Body of pancreas (tissue), 4 donors: ENCODE results near the gene OR10V1. TPM values are rescaled to one million over a fixed set of nuclear protein-coding genes. Genes with fewer than 3 reads are reported as not detected.

Experiments used
- ATAC-seq: fragments of 150-250 bp; one replicate; pipeline ENCODE4 v1.9.1; 2016
- DNase-seq, 4 donors: peaks; one replicate each; pipeline ENCODE4 v3.0.0-alpha.2; 2019
- H3K27ac ChIP-seq, 4 donors: fragments of 200-600 bp; sonication (generic); 1 replicate in 3 of 4; 2 replicates in 1 of 4; pipeline versions ENCODE4 v1.5.1 to v1.6.1; 2016 to 2019; ENCODE audit warnings: mild to moderate bottlenecking in 1 of 4, mixed read lengths in 1 of 4, moderate library complexity in 1 of 4
- H3K27me3 ChIP-seq, 2 donors: fragments of 200-600 bp; sonication (generic); one replicate each; pipeline ENCODE4 v1.6.0; 2016; ENCODE audit warnings: mild to moderate bottlenecking in 1 of 2
- H3K36me3 ChIP-seq, 2 donors: fragments of 200-600 bp; sonication (generic); replicated peaks in 1 of 2; 2 replicates each; pipeline ENCODE4 v1.5.1; 2016; ENCODE audit warnings: low read depth in 2 of 2; ENCODE audit not compliant: insufficient read depth in 1 of 2
- H3K4me1 ChIP-seq: fragments of 200-600 bp; sonication (generic); one replicate; pipeline ENCODE4 v1.6.0; 2016
- H3K4me3 ChIP-seq, 2 donors: fragments of 200-600 bp; sonication (generic); 1 replicate in 1 of 2; 2 replicates in 1 of 2; pipeline ENCODE4 v1.5.1; 2016 to 2019
- H3K9me3 ChIP-seq, 3 donors: fragments of 200-600 bp; sonication (generic); 1 replicate in 2 of 3; 2 replicates in 1 of 3; pipeline ENCODE4 v1.5.1; 2016
- CTCF ChIP-seq, 7 experiments: fragments of 450-650 bp in 4 of 7; fragments of 200-600 bp in 3 of 7; sonication (generic) in 3 of 7; IDR thresholded peaks; one replicate each; pipeline ENCODE4 v1.5.1; 2016 to 2019; ENCODE audit warnings: antibody characterized with exemption in 7 of 7
- POLR2A ChIP-seq, 3 donors: fragments of 450-650 bp; IDR thresholded peaks; one replicate each; pipeline ENCODE4 v1.6.1; 2016; ENCODE audit warnings: antibody characterized with exemption in 3 of 3, mild to moderate bottlenecking in 2 of 3
- WGBS, 2 donors: methylation state at CpG; one replicate each; pipeline ENCODE4 v1.1.5; 2017; 5-methylcytosine and 5-hydroxymethylcytosine counted together
- intact Hi-C: fragments of 100-400 bp; cut with DNase I; formaldehyde crosslinking; loops from one replicate; pipeline ENCODE4 v1.15.1; 2023
- total RNA-seq, 2 donors: library from RNA; depleted of rRNA; stranded (reverse); fragments of >200 nt; gene quantifications; one replicate each; pipeline ENCODE4 v1.1.0, GENCODE V29; 2016

The OR10V1 gene
- total RNA-seq = not detected

GRCh38 chr11:59713745-59714144, at the start of gene OR10V1:
OR10V1 (minus strand) TSS chr11:59713845; CDS start chr11:59713845, 0 bp downstream.
- no peak for TF ChIP-seq POLR2A (IDR thresholded peaks at IDR 0.05)
- TF ChIP-seq CTCF (IDR thresholded peaks at IDR 0.05) = no peak
- WGBS, 2 donors = 78 to 90% methylated on average over 2 of the region's 2 CpGs
- H3K36me3 ChIP-seq = no peaks in the 10 kb centered on the region
- ATAC-seq (no peak), DNase-seq (no peak)
- no peak within 1 kb of the TSS for H3K4me3 ChIP-seq
- H3K27me3 ChIP-seq = no peaks in the 10 kb centered on the region
- intact Hi-C loops = no loop called here
- no peaks in the 10 kb centered on the region for H3K4me1 ChIP-seq
- no peaks in the 10 kb centered on the region for H3K9me3 ChIP-seq
- H3K27ac ChIP-seq = no peak within 1 kb of the TSS

GRCh38 chr11:59761993-59762392, 48.3 kb upstream of the OR10V1 start:
- TF ChIP-seq CTCF (IDR thresholded peaks at IDR 0.05) (no peak), POLR2A (IDR thresholded peaks at IDR 0.05) (no peak)
- intact Hi-C loops = no loop called here
- Histone ChIP-seq H3K9me3 (no peaks in the 10 kb centered on the region), H3K4me3 (no peak overlapping the region), H3K4me1 (peaks cover 62% of the 10 kb centered on the region), H3K27ac (no peak overlapping the region), H3K27me3 (no peaks in the 10 kb centered on the region), H3K36me3 (no peaks in the 10 kb centered on the region)
- ATAC-seq (no peak), DNase-seq (peak in 1 of 4 donors; percentile 10)
- WGBS, 2 donors = 76 to 78% methylated on average over 4 to 6 of the region's 6 CpGs

GRCh38 chr11:59760771-59761170, 47.1 kb upstream of the OR10V1 start:
- Histone ChIP-seq H3K36me3 (no peaks in the 10 kb centered on the region), H3K27me3 (no peaks in the 10 kb centered on the region), H3K27ac (no peak overlapping the region), H3K4me1 (peaks cover 62% of the 10 kb centered on the region), H3K9me3 (no peaks in the 10 kb centered on the region), H3K4me3 (no peak overlapping the region)
- intact Hi-C loops = no loop called here
- no peak for DNase-seq
- no peak for ATAC-seq
- no peak for TF ChIP-seq POLR2A (IDR thresholded peaks at IDR 0.05)
- TF ChIP-seq CTCF (IDR thresholded peaks at IDR 0.05) = no peak
- 82 to 86% methylated on average over 4 of the region's 4 CpGs for WGBS, 2 donors

GRCh38 chr11:59759900-59760299, 46.3 kb upstream of the OR10V1 start:
- H3K9me3 ChIP-seq = no peaks in the 10 kb centered on the region
- intact Hi-C loops = no loop called here
- ATAC-seq (no peak), DNase-seq (no peak)
- WGBS, 2 donors = 82 to 85% methylated on average over 4 of the region's 4 CpGs
- H3K4me3 ChIP-seq = no peak overlapping the region
- H3K27ac ChIP-seq = no peak overlapping the region
- H3K27me3 ChIP-seq = no peaks in the 10 kb centered on the region
- H3K4me1 ChIP-seq = peaks cover 54% of the 10 kb centered on the region
- no peaks in the 10 kb centered on the region for H3K36me3 ChIP-seq
- TF ChIP-seq POLR2A (IDR thresholded peaks at IDR 0.05) (no peak), CTCF (IDR thresholded peaks at IDR 0.05) (no peak)

- Histone ChIP-seq H3K27me3 (no peaks in the 10 kb centered on the region), H3K36me3 (no peaks in the 10 kb centered on the region), H3K4me3 (no peak overlapping the region), H3K27ac (no peak overlapping the region), H3K9me3 (no peaks in the 10 kb centered on the region), H3K4me1 (peaks cover 53% of the 10 kb centered on the region)
- intact Hi-C loops = no loop called here
- 77 to 81% methylated on average over 4 of the region's 4 CpGs for WGBS, 2 donors
- no peak for ATAC-seq
- no peak for DNase-seq
- TF ChIP-seq POLR2A (IDR thresholded peaks at IDR 0.05) = no peak
- TF ChIP-seq CTCF (IDR thresholded peaks at IDR 0.05) = no peak
Measured at GRCh38 chr11:59758401-59759037, 44.9 kb upstream of the OR10V1 start.
